ELF-1 (cell line): ENCODE measurements around the gene SLIT1.
"Not testable (repeated sequence)": the region's sequence is repeated elsewhere in the genome, so short reads cannot be mapped to it uniquely, and the experiment has no call there.

Experiments used
- DNase-seq: peaks from one replicate; pipeline ENCODE4 v3.0.0-alpha.2; 2016; ENCODE audit warnings: low read depth, low spot score

Gene SLIT1

DNA sequence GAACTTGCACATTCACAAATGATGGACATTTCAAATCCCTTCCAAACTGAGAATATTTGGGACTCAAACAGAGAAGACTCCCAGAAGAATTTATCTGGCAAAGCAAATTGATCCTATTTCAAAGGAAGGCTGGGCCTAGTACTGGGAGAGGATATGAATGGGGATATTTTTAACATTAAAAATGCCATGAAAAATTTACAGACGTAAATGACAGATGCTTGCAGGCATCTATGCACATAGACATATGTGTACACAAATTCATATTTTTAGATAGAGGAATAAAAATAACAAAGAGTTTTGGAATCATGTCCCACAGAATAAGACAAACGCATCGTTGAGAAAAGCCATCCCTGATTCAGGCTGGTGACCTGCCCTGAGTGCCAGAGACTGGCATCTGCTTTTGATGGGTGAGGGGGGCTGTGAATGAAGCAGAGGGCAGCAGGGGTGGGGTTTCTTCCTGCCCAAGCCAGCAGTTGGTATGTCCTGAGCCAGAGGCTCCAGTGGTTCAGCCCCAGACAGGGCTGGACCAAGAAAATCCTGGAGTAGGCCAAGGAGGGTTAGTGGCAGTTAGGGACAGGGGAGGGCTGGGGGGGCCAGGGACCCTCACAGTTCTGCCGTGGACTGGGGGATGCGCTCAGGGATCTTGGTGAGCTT, 138.5 kb downstream of the SLIT1 start:
- DNase-seq, result no peak

DNA sequence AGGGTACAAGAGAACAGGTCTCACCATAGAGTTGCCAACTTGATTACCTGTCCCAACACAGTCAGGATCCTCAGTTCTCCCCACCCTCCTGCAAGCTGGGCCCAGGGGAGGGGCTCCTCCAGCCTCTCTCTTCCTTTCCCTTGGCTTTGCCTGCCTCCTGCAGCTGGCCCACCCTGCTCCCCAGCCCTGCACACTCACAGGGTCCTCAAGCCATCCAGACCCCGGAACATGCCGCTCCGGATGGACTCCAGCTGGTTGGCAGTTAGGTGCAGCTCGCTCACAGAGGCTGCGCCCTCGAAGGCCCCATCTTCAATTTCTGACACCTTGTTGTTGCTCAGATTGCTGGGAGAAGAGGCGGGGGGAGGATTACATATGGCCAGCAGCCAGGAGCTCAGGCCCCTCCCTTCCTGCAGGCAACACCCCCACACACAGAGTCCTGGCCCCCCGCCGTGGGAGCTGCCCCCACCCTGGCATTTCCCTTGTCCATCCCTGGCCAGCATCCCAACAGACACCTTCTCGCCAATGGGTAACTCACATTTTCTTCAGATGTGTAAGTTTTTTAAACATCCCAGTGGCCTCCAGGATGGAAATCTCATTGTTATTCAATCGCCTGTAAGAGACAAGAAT, 139.2 kb downstream of the SLIT1 start:
- DNase-seq, result no peak

DNA sequence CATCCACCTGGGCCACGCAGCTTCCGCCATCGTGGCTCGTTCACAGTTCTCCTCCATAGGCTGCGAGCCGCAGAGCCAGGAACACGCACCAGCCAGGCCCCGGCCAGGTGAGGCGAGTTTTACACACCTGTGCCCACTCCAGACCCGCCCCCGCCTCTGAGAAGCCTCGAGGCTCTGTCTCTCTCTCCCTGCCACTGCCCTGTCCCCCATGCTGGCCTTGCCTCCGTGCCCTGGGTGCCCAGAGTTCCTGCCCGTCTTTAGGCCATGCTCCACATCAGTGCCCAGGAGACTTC, 142.2 kb downstream of the SLIT1 start:
- no peak for DNase-seq

GRCh38 chr10:97042716-97043562, 142.8 kb downstream of the SLIT1 start:
- DNase-seq, result no peak

GRCh38 chr10:97042081-97042480, 143.7 kb downstream of the SLIT1 start:
- no peak for DNase-seq

GRCh38 chr10:97040706-97041105, 145.1 kb downstream of the SLIT1 start:
- DNase-seq, result no peak

GRCh38 chr10:97040248-97040584, 145.5 kb downstream of the SLIT1 start:
- DNase-seq, result no peak

DNA sequence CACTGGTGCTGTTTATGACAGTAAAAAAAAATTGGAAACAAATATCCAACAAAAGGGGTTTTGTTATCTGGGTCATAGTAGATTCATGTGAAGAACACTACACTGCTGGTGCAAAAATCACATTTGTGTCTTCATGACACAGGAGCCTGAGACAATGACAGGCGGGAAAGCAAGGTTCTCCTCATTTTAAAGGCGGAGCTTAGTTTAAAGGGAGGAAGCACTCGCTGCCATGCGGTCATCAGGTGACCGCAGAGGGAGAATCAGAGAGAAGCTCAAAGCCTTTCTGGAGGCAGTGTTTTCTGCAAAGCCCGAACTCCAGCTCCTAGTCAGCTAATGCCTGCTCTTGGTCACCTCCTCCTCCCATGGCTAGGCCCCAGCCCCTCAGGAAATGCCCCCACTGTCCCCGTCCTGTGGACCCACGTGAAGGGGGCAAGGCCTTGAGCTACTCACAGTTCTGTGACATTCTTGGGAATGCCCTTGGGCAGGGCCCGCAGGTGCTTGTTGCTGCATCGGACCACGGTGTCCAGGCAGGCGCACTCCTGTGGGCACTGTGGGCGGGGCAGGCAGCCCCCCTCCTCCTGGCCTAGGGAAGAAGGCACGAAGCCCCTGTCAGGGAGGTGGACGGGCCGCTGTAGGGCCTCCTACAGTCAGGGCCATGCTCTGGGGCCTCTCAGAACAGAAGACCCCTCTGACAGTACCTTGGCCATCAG, 146.1 kb downstream of the SLIT1 start:
- DNase-seq, result no peak

GRCh38 chr10:97038688-97039087, 147.1 kb downstream of the SLIT1 start:
- no peak for DNase-seq

DNA sequence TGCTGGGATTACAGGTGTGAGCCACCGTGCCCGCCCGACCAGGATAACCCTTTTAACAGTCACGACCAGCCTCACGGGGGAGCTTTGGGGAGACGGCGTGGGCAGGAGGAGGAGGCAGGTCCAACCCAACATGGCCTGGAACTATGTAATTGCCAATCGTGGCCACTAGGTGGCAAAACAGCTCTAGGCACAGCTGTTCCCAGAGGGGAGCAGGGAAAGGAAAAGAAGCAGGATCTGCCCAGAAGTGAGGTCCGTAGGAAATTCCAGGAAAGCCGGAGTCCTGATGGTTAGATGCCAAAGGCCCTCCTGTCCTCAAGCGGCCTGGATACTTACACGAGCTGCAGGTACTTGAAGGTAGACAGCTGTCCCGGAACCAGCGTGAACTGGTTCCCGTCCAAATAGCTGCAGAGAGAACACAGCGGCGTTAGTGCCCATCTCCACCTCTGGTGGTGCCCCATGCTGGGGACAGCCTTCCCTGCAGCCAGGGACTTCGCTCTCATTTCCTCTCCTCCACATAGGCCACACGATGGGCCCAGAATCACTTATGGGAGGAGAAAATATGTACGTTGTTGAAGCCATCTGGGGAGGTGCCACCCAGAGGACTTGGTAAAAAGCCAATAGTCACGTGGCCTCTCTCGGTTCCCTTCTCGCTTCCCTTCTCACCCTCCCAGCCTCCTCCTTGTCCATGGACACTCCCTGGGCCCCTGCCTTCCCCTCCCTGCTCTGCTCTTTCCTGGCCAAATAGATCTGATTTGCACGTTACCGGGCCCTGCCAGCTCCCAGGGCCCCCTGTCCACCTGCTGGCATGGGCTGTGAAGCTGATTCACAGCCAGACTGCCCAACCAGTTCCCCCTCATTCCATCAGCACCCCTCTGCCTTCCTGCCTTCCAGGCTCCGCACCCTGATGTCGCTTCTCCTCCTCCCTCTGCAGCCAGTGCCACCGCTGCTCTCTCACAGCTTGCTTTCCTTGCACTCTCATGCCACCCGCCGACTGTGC, 148.1 kb downstream of the SLIT1 start:
- peak; percentile 92 for DNase-seq

GRCh38 chr10:97034958-97035769, 150.6 kb downstream of the SLIT1 start:
- no peak for DNase-seq

DNA sequence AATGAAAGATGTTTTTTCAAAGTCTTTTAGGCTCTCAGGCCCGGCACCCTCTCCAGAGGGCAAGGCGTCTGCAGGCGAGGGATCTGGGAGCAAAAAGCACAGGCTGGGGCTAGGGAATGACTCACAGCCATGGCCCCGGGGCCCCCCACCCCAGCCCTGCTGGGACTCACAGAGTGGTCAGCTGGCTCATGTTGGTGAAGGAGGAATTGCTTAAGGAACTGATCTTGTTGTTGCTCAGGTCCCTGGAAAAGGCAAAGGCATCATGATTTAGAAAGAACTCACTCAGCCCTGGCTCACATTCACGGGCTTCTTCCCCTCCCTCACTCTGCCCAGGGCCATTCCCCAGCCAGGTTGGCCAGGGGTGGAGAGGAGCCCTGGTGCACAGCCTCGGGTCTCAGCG, 151.5 kb downstream of the SLIT1 start:
- DNase-seq, result peak; percentile 53

DNA sequence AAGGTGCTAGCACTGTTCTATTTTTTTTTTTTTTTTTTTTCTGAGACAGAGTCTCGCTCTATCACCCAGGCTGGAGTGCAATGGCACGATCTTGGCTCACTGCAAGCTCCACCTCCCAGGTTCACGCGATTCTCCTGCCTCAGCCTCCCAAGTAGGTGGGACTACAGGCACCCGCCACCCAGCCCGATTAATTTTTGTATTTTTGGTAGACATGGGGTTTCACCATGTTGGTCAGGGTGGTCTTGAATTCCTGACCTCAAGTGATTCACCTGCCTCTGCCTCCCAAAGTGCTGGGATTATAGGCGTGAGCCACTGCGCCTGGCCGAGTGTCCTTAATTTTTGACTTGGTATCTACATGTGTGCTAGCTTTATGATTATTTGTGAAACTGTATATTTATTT, 151.9 kb downstream of the SLIT1 start:
- DNase-seq, result not testable (repeated sequence)

DNA sequence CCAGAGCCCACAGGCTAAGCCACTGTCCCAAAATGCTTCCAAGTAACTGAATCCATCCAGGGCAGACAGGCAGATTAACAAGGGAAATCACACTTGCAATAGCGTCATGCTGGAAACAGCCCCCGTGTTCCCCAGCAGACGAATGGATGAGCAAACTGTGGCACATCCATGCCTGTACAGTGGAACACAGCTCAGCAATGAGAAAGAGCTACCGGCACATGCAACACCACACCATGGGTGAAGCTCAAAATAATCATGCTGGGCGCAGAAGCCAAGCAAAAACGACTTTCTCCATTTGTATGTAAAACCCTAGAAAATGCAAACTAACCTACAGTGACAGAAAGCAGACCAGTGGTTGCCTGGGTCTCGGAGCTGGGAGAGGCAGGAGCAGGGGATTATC, 153.1 kb downstream of the SLIT1 start:
- DNase-seq, result no peak

DNA sequence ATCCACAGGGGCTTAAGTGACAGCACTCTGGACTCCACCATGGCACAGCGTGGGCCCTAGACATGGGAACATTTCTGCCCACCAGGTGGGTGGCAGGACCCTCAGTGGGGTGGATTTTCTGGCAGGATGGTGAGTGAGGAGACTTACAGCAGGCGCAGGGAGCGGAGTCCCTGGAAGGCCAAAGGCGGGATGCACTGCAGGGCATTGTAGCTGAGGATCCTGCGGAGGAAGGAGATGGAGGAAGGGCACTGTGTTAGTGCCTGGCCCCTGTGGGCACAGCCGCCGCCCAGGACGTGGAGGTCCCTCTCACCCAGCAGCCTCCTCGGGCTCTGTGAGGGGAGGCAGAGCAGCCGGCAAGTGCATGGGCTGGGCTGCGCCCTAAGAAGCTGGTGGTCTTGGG, 154.3 kb downstream of the SLIT1 start:
- no peak for DNase-seq

DNA sequence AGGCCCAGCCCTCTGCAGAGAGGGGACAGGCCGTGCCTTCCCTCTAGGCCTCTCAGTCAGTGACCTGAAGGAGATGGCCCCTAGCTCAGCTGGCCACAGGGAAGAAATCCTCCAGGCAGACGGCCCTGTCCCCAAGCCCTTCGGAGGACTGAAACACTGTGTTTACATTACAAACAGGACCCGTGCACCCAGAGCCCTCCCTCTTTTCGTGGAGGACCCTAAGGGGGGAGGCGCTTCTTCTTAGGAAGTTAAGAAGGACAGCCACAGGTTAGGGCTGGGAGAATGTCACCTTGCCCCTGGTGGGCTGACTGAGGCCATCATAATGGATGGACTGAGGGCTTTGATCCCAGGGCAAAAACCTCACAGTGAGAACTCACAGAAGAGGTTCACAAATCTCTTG, 154.9 kb downstream of the SLIT1 start:
- DNase-seq, result peak; percentile 73

- no peak for DNase-seq
Observed at GRCh38 chr10:97029271-97029670, 156.5 kb downstream of the SLIT1 start.

DNA sequence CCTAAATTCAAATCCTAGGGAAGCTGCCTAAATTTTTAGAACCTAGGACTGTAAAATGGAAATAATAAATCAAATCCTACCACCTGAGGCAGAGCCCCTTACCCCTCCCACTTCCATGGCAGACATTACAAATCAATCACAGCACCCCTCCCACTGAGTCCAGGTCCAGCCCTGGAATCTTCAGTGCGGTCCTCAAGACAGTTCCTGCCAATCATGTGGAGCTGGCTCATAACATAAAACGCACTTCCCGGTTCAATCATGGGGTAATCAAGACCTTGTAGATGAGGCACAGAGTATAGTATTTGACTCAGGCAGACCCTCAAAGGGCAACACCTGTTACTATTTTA, 157.0 kb downstream of the SLIT1 start:
- DNase-seq, result no peak

DNA sequence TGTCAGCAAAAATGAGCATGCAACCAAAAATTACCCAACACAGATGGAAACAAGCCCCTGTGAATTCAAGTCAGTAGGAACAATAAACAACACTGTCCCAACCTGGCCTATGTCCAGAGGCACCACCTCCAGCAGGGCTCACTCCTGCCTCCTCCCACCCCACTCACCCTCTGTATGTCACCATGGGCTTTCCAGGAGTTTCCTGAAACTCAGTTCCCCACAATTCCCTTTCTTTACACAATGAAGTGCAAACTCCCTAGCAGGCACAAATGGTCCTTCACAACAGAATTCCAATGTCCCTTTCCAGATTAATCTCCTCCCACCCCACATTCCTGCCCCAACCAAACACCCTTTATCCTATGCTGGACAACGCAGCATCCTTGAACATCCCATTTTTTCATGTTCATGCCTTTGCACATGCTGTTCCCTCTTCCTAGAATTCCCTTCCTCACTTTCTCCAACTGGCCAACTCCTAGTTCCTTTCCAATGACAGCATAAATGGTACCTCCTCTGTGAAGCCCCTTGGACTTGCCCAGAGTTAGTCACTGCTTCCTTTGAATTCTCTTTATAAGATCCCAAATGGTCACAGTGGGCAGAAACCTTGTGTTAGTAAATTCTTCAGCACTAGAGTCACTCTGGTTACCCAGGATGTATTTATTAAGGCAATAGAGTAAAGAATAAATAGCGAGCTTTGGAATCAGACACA, 157.5 kb downstream of the SLIT1 start:
- no peak for DNase-seq
